ENCODE results near the gene RNF144B.

- no peak for TF ChIP-seq CTCF (IDR thresholded peaks at IDR 0.05)
- TF ChIP-seq POLR2A (IDR thresholded peaks at IDR 0.05) = peak in 1 of 3 donors; percentile 28
Observed at GRCh38 chr6:18501663-18502013, 114.5 kb downstream of the RNF144B start.
